SK-N-SH treated with all-trans-retinoic acid at 6 μM for 48 hours (cell line): ENCODE measurements around the gene FGF21.

Experiments
- CREB5 ChIP-seq: fragments of 250-450 bp; sonication (Bioruptor Pico); IDR thresholded peaks from 2 replicates; pipeline ENCODE4 v1.5.1; 2020; ENCODE audit warnings: low read depth, mild to moderate bottlenecking, moderate library complexity
- ESRRG ChIP-seq: fragments of 250-450 bp; sonication (Bioruptor Pico); IDR thresholded peaks from 2 replicates; pipeline ENCODE4 v1.6.1; 2021; ENCODE audit warnings: mild to moderate bottlenecking
- ISL1 ChIP-seq: fragments of 250-450 bp; sonication (Bioruptor Pico); IDR thresholded peaks from 2 replicates; pipeline ENCODE4 v2.1.2; 2022; ENCODE audit warnings: mild to moderate bottlenecking, moderate library complexity
- PATZ1 ChIP-seq: fragments of 250-450 bp; sonication (Bioruptor Pico); IDR thresholded peaks from 2 replicates; pipeline ENCODE4 v1.8.0; 2020; ENCODE audit warnings: mild to moderate bottlenecking, moderate library complexity, borderline replicate concordance
- PPARA ChIP-seq: fragments of 250-450 bp; sonication (Bioruptor Pico); IDR thresholded peaks from 2 replicates; pipeline ENCODE4 v1.5.0; 2020; ENCODE audit warnings: mild to moderate bottlenecking, borderline replicate concordance
- RARB ChIP-seq: fragments of 250-450 bp; sonication (Bioruptor Pico); IDR thresholded peaks from 2 replicates; pipeline ENCODE4 v1.8.0; 2021; ENCODE audit warnings: mild to moderate bottlenecking, moderate library complexity
- TSHZ2 ChIP-seq: fragments of 250-450 bp; sonication (Bioruptor Pico); IDR thresholded peaks from 2 replicates; pipeline ENCODE4 v1.5.0; 2020; ENCODE audit warnings: mild to moderate bottlenecking, moderate library complexity
- ZFP3 ChIP-seq: fragments of 250-450 bp; sonication (Bioruptor Pico); IDR thresholded peaks from 2 replicates; pipeline ENCODE4 v1.5.0; 2020; ENCODE audit warnings: mild to moderate bottlenecking, moderate library complexity

GRCh38 chr19:48806518-48806817, 51.1 kb downstream of the FGF21 start:
- TF ChIP-seq ISL1 (CRISPR knock-in tag) = no peak
- TF ChIP-seq ESRRG (CRISPR knock-in tag) = no peak
- TF ChIP-seq TSHZ2 = no peak
- no peak for TF ChIP-seq ZFP3 (CRISPR knock-in tag)
- TF ChIP-seq PPARA = no peak
- no peak for TF ChIP-seq PATZ1 (CRISPR knock-in tag)
- TF ChIP-seq RARB = no peak
- no peak for TF ChIP-seq CREB5
